AG04450 (cell line): ENCODE measurements around the gene DSTN. TPM values are rescaled to one million over a fixed set of nuclear protein-coding genes. Genes with fewer than 3 reads are reported as not detected.

Experiments
- CTCF ChIA-PET: fragments of 300-600, 350-600 bp; formaldehyde crosslinking; extraction: SDS; loops from one replicate; lab custom pipeline; 2022; ENCODE audit warnings: antibody characterized with exemption, inconsistent platforms; lab: Charles Lee
- POLR2A ChIA-PET: fragments of 350-600 bp; formaldehyde crosslinking; extraction: SDS; loops from one replicate; lab custom pipeline; 2021; ENCODE audit warnings: antibody characterized with exemption, inconsistent platforms; lab: Yijun Ruan, JAX
- DNase-seq: peaks from one replicate; pipeline ENCODE4 v3.0.0-alpha.2; 2011; ENCODE audit warnings: low read depth, low spot score
- H3K27ac ChIP-seq: one replicate; pipeline ENCODE4 v1.5.1; 2012; ENCODE audit warnings: low read depth, low read length, control low read depth
- H3K27me3 ChIP-seq: one replicate; pipeline ENCODE4 v1.6.0; 2012; ENCODE audit warnings: low read length; ENCODE audit not compliant: control insufficient read depth, insufficient read depth
- H3K4me3 ChIP-seq: 2 replicates; pipeline ENCODE4 v1.5.1; 2011; ENCODE audit warnings: mild to moderate bottlenecking, low read depth, low read length, control low read depth
- H3K9me3 ChIP-seq: 2 replicates; pipeline ENCODE4 v1.5.1; 2012; ENCODE audit warnings: low read length; ENCODE audit not compliant: control insufficient read depth, insufficient read depth
- polyA plus RNA-seq: library from polyadenylated mRNA; depleted of rRNA; stranded (reverse); fragments of >200 nt; gene quantifications from 2 replicates; pipeline ENCODE4 v1.2.3, GENCODE V29; 2011
- TF ChIP-seq, protein P1 (sequence below): IDR thresholded peaks from 2 replicates; pipeline ENCODE4 v1.5.1; 2011; ENCODE audit warnings: low read depth, low read length, control low read depth, inconsistent platforms

The DSTN gene
- polyA plus RNA-seq, 1 experiment, result 414 TPM

DNA sequence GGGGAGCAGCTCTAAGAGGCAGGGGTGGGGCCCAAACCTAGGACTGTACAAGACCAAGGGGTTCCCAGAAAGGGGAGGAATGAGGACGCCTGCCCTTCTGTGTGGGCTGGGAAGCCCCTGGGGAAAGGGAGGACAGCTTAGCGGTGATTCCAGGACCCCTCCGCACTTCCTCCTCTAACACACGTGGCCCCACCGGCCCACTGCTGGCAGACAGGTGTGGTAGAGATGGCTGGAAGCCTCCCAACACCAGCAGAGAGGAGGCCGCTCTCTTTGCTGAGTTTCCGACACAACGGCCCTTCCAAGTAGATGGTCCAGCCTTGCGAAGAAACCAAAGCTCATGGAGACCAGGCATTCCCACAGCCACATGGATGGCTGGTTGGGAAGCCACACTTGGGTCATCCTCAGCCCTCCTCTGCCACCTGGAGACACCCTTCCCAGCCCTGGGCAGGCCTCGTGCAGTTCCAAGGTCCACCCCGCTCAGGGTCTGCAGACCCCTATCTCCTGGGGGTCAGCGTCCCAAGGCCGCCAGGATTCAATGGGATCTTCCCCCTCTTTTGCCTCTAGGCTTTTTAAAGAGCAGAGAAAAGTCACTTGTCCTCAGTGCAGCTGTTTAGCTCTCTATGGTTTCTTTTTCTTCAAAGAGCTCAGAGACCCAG, 68.2 kb downstream of the DSTN start:
- DNase-seq, result no peak
- ChIA-PET CTCF (interaction anchor here (0.6 to 0.9 kb wide), 2 partner anchors 105 to 134 kb away, joined by 3 to 4 read pairs; no protein-coding TSS in a partner anchor), POLR2A (interaction anchor here (0.8 kb wide), 1 partner anchor 37 kb away, joined by 3 read pairs; no protein-coding TSS in a partner anchor)
- no peak overlapping the region for H3K27ac ChIP-seq
- no peak overlapping the region for H3K4me3 ChIP-seq
- no peaks in the 10 kb centered on the region for H3K9me3 ChIP-seq
- TF ChIP-seq, protein P1, sequence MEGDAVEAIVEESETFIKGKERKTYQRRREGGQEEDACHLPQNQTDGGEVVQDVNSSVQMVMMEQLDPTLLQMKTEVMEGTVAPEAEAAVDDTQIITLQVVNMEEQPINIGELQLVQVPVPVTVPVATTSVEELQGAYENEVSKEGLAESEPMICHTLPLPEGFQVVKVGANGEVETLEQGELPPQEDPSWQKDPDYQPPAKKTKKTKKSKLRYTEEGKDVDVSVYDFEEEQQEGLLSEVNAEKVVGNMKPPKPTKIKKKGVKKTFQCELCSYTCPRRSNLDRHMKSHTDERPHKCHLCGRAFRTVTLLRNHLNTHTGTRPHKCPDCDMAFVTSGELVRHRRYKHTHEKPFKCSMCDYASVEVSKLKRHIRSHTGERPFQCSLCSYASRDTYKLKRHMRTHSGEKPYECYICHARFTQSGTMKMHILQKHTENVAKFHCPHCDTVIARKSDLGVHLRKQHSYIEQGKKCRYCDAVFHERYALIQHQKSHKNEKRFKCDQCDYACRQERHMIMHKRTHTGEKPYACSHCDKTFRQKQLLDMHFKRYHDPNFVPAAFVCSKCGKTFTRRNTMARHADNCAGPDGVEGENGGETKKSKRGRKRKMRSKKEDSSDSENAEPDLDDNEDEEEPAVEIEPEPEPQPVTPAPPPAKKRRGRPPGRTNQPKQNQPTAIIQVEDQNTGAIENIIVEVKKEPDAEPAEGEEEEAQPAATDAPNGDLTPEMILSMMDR, result no peak
- no peaks in the 10 kb centered on the region for H3K27me3 ChIP-seq

DNA sequence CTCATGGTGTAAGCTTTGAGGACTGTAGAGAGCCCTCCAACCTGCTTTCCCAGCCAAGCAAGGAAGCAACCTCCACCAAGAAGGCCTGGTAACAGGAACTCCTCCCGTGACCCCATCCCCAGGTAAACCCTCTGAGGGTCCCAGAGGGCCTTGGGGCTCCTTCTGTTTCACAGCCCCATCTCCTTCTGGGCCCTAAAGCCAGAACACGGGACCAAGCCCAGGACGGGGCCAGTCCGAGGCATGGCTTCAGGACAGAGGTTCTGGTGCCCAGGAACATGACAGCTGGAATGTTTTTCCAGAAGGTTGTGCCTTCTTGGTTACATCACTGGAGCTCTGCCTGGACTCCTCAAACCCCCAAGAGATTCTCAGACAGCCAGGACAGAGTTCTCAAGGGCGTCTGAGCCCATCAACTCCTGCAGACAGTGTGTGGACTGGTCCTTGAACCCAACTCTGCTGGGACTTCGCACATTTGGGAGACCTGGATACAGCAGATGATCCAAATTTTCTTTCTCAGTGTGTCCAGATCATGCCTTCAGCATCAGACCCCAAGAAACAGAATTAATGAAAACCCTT, 69.0 kb downstream of the DSTN start:
- H3K27ac ChIP-seq, result no peak overlapping the region
- H3K9me3 ChIP-seq, result no peaks in the 10 kb centered on the region
- CTCF ChIA-PET, result no interaction called here
- DNase-seq, result no peak
- POLR2A ChIA-PET, result interaction anchor here (0.6 to 0.8 kb wide), 2 partner anchors 37 to 335 kb away, joined by 3 to 7 read pairs; no protein-coding TSS in a partner anchor
- H3K4me3 ChIP-seq, result no peak overlapping the region
- no peaks in the 10 kb centered on the region for H3K27me3 ChIP-seq
- TF ChIP-seq, protein P1, result no peak

DNA sequence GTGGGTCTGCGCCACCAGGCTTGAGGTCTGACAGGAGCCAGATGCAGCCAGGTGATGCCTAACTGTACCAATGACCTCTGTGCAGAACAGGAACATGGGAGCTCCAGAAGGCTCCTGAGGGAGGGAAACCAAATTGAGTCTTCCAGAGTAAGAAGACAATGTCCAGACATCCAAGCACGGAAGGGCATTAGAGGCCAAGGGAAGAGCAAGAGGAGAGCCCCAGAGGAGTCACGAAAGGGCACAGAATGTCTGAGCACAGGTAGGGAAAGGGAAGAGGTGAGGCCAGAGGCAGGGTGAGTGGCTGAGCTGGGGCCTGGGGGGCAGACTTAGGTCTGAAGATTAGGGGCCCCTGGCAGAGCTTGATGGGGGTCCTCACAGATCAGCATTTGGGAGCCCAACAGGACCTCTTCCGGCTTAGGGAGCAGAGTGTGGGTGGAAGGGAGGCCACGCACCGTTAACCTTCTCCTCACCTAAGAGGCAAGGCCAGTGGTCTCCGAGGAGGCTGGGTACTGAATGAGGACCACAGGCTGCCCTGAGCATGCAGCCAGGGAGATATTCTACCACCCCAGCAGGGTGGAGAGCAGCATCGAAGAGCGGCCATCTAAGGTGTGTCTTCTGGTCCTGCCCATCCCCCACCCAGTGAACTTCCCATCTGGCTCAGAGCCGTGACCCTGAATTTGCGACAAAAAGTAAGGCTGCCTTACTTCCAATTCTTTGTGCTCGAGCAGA, 70.4 kb downstream of the DSTN start:
- ChIA-PET CTCF (no interaction called here), POLR2A (no interaction called here)
- Histone ChIP-seq H3K9me3 (no peaks in the 10 kb centered on the region), H3K27ac (no peak overlapping the region), H3K4me3 (no peak overlapping the region), H3K27me3 (no peaks in the 10 kb centered on the region)
- no peak for DNase-seq
- TF ChIP-seq, protein P1, result no peak

DNA sequence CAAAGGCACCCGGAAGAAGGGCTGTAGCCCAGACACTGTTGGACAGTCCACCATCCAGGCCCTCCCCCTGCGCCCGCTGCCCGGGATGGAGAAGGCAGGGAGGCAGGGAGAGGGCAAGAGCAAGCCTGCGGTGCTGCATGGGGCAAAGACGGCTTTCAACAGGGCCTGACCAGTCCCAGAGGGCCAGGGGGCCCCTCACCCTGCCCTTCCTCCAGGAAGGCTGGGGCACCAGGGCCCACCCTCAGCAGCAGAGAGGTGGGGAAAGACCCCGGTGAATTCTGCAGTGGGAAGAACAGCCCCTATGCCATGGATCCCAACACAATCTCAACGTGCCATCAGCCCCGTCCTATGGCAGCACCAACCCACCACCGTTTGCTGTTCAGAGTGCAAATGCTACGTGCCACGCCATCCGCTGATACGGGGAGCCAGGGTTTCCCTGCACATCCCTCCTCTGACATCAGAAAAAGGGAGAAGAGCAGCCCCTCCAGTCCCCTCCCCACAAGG, 71.1 kb downstream of the DSTN start:
- no peak overlapping the region for H3K4me3 ChIP-seq
- DNase-seq, result no peak
- no peaks in the 10 kb centered on the region for H3K27me3 ChIP-seq
- ChIA-PET POLR2A (interaction anchor here (0.6 kb wide), 1 partner anchor 21 kb away, joined by 3 read pairs; no protein-coding TSS in a partner anchor), CTCF (no interaction called here)
- H3K27ac ChIP-seq, result no peak overlapping the region
- H3K9me3 ChIP-seq, result no peaks in the 10 kb centered on the region
- TF ChIP-seq, protein P1, result no peak
